ENCODE data around the gene XIRP2. TPM values are rescaled to one million over a fixed set of nuclear protein-coding genes. Genes with fewer than 3 reads are reported as not detected.

XIRP2 gene, protein sequence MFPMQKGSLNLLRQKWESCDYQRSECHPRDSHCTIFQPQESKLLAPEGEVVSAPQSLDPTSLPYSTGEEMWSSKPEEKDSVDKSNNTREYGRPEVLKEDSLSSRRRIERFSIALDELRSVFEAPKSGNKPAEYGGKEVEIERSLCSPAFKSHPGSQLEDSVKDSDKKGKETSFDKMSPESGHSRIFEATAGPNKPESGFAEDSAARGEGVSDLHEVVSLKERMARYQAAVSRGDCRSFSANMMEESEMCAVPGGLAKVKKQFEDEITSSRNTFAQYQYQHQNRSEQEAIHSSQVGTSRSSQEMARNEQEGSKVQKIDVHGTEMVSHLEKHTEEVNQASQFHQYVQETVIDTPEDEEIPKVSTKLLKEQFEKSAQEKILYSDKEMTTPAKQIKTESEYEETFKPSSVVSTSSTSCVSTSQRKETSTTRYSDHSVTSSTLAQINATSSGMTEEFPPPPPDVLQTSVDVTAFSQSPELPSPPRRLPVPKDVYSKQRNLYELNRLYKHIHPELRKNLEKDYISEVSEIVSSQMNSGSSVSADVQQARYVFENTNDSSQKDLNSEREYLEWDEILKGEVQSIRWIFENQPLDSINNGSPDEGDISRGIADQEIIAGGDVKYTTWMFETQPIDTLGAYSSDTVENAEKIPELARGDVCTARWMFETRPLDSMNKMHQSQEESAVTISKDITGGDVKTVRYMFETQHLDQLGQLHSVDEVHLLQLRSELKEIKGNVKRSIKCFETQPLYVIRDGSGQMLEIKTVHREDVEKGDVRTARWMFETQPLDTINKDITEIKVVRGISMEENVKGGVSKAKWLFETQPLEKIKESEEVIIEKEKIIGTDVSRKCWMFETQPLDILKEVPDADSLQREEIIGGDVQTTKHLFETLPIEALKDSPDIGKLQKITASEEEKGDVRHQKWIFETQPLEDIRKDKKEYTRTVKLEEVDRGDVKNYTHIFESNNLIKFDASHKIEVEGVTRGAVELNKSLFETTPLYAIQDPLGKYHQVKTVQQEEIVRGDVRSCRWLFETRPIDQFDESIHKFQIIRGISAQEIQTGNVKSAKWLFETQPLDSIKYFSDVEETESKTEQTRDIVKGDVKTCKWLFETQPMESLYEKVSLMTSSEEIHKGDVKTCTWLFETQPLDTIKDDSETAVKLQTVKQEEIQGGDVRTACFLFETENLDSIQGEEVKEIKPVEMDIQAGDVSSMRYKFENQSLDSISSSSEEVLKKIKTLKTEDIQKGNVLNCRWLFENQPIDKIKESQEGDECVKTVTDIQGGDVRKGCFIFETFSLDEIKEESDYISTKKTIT (N-terminal part only)
- not detected for total RNA-seq

GRCh38 chr2:166888180-166888579 is at the start of gene XIRP2:
XIRP2 (plus strand) TSS chr2:166888480; CDS start chr2:166903483, 15,003 bp downstream.
- ChIA-PET POLR2A (no interaction called here), CTCF (no interaction called here)

DNA sequence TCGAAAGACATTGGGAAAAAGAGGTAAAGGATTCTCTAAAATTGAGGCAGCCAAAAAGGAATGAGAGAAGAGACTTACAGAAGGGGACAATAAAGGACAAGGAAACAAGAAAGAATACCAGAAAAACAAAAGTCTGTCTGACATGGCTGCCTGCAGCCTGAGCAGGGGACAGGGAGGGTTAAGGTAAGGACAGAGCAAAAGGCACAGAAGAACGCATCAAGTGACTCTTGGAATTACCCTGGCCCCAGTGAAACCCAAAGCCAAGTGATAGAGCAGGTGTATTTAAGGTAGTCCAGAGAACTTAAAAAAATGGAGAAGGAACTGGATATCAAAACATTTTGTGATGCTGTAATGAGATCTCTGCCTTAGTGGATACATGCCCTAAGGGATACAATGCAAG is 47.1 kb upstream of the XIRP2 start:
- CTCF ChIA-PET, result no interaction called here

GRCh38 chr2:166841679-166842078 is 46.6 kb upstream of the XIRP2 start:
- ChIA-PET CTCF (no interaction called here), POLR2A (no interaction called here)

More for the DNA sequence above, 47.1 kb upstream of the XIRP2 start:
- POLR2A ChIA-PET, result no interaction called here

- ChIA-PET CTCF (no interaction called here), POLR2A (no interaction called here)
These were observed 44.2 kb upstream of the XIRP2 start for GRCh38 chr2:166844111-166844510.

GRCh38 chr2:166862468-166863132 is 25.7 kb upstream of the XIRP2 start:
- ChIA-PET CTCF (no interaction called here), POLR2A (no interaction called here)

DNA sequence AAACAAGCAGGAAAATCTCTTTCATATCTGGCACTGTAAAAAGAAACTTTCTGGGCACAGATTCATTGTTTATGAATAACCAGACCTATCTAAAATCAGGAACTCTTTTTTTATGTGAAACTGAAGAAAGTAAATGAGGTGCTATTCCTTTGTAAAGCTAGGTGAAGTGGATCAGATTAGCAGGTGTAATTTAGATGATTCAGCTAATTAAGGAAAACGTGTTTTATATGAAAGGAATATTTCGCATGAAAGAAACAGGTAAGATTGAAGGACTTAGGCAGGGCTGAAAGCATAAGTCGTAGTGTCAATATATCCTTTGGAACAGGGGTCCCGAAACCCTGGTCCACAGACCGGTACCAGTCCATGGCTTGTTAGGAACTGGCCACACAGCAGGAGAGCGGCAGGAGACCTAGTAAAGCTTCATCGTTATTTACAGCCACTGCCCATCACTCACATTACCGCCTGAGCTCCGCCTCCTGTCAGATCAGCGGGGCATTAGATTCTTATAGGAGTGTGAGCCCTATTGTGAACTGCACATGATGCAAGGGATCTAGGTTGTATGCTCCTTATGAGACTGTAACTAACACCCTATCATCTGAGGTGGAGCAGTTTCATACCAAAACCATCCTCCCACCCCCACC is 20.3 kb upstream of the XIRP2 start:
- CTCF ChIA-PET, result interaction anchor here (0.7 kb wide), 1 partner anchor 446 kb away, joined by 4 read pairs; no protein-coding TSS in a partner anchor

GRCh38 chr2:166870346-166870745 is 17.9 kb upstream of the XIRP2 start:
- POLR2A ChIA-PET, result no interaction called here
- CTCF ChIA-PET, result no interaction called here

More for the DNA sequence above, 20.3 kb upstream of the XIRP2 start:
- POLR2A ChIA-PET, result no interaction called here

DNA sequence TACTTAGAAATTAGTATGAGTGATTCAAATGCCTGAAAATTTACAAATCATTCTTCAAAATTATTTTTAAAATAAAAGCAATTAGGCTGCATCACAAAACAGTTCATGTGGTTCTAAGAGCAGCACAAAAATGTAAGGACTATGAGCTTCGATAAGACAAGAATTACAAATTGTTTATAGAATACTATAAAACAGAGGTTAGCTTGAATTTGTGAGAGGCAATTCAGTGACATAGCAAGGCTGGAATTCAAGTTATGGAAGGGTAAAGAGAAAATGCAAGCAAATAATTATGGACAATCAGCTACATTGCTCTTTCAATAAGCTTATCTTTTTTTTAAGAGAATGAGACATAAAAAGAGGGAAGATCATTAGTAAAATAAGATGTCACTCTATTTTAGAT is 7.1 kb upstream of the XIRP2 start:
- CTCF ChIA-PET, result no interaction called here
- POLR2A ChIA-PET, result no interaction called here

- CTCF ChIA-PET, result no interaction called here
- POLR2A ChIA-PET, result no interaction called here
These were observed 5.4 kb upstream of the XIRP2 start for GRCh38 chr2:166882851-166883250.

- POLR2A ChIA-PET, result no interaction called here
- CTCF ChIA-PET, result no interaction called here
These were observed 3.4 kb downstream of the XIRP2 start for GRCh38 chr2:166891727-166892126.

DNA sequence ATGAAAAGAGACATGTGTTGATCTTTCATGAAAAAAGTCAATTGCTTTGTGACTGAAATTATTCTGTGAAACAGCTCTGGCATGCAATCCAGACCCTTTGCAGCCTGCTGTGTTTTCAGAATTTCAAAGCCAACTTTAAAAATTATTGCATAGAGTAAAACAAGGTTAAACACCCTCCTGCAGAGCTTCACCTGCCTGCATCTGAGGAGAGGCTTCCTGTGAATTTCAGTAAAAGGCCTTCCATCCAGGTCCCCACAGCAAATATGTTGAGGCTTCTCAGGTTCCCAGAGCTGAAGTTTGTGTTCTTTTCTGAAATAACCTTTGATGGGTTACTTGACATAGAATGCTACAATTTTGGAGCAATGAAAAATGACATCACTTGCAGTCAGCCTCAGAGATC is 4.1 kb downstream of the XIRP2 start:
- CTCF ChIA-PET, result no interaction called here

DNA sequence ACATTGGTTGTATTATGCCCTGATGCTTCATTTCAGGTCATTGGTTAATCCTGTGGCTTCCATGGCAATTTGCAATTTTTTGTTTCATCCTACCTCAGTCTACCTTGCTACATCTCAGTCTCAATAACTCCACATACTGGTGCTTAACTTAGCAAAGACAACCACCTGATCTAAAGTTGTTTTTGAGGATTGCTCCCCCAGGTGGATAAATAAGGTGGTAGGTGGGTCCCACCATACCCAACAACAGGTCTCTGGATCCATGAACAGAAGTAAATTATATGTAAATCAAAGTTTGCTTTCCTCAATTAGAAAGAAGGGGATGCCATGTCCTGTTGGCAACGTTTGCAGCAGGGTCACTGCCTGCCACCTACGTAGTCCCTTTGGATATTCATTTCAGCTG is 7.0 kb downstream of the XIRP2 start:
- POLR2A ChIA-PET, result no interaction called here
- CTCF ChIA-PET, result no interaction called here

More for the DNA sequence above, 4.1 kb downstream of the XIRP2 start:
- POLR2A ChIA-PET, result no interaction called here

GRCh38 chr2:166897666-166898065 is 9.4 kb downstream of the XIRP2 start:
- ChIA-PET POLR2A (no interaction called here), CTCF (no interaction called here)

GRCh38 chr2:166899676-166900075 is 11.4 kb downstream of the XIRP2 start:
- ChIA-PET CTCF (no interaction called here), POLR2A (no interaction called here)

GRCh38 chr2:166900700-166901099 is 12.4 kb downstream of the XIRP2 start:
- ChIA-PET POLR2A (no interaction called here), CTCF (no interaction called here)

- CTCF ChIA-PET, result no interaction called here
- POLR2A ChIA-PET, result no interaction called here
These were observed 13.1 kb downstream of the XIRP2 start for GRCh38 chr2:166901336-166901735.

- ChIA-PET CTCF (no interaction called here), POLR2A (no interaction called here)
These were observed 28.7 kb downstream of the XIRP2 start for GRCh38 chr2:166916987-166917386.

DNA sequence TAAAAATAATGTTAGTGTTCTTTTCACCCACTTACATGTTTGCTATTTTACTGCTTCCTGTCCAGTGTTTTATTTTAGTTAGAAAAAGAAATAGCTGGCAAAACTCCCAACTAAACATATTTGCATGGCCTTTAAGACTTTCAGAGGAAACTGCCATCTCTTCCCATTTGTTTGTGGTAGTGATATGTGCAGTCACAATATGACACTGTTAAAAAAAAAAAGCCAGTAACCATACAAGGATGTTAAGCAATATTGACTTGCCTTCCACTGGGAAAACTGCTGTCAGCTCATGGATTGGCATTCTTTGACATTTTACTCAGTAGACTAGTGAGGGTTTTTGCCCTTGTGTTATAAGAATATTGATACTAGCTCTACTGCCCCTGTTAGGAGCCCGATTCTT is 29.1 kb downstream of the XIRP2 start:
- ChIA-PET CTCF (no interaction called here), POLR2A (no interaction called here)

DNA sequence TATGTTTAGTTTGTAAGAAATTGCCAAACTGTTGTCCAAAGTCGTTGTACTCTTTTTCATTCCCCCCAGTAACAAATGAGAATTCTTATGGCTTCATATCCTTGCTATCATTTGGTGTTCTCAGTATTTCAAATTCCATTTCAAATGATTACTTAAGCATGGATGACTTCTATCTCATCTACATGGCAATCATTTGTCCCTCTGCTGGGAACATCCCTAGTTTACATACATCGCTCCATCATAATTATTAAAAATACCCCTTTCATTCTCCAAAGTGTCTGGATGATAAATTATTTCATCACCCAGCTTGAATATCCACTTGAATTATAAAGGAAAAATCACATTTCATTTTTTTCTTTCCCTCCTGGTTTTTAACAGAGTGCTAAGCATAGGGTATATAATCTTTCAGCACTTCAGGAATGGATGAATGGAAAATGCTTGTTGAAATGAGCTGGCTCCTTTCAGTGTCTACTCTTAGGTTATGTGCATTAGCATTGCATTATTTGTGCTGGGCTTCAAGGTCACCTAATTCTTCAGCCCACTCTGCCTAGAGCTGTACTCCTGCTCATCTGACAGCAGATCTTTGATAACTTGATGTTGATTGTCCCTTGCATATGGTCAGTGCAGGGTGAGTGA is 33.1 kb downstream of the XIRP2 start:
- ChIA-PET POLR2A (no interaction called here), CTCF (no interaction called here)
